Activated CD8-positive, alpha-beta memory T cell treated with anti-CD3 and anti-CD28 coated beads for 48 hours (primary cell): ENCODE measurements around the gene MEGF11.

Experiments
- DNase-seq, 3 experiments: peaks; one replicate each; pipeline ENCODE4 v3.0.0-alpha.2; 2020; ENCODE audit warnings: low read depth in 2 of 3, low spot score in 2 of 3

MEGF11 gene

DNA sequence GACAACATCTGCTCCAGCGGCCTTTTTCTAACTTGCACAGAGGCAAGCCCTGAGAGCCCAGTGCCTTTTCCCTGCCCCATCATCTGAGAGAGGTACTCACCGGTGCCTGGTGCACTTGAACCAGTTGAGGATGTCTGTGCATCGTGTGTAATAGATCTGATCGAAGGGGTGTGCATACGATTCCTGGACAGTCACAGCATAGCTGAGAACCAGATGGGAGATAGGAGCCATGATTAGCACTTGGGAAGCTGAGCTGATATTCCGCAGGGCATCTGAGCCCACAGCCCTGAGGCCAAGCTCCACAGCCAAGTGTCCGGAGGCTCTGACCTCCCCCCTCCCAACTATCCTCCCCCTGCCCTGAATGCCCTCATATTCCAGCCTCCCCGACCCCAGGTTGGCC, 129.8 kb downstream of the MEGF11 start:
- no peak for DNase-seq

DNA sequence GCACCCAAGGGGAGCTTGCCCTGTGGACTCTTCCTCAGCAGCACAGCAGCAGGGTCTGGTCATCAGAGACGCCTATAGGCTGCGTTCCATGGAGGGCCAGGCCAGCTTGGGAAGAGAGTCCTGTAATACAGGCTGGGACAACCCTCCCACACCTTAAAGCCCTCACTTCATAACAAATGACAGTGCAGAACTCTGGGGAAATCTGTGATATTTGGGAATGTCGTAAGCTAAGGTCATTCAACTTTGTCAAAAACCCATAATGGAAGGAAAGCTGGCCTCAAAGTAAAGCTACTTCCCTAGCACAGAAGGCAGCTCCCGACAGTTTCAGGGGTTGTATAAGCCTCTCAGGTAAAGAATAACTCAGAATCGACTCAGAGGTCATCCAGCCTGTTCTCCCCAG, 133.1 kb downstream of the MEGF11 start:
- no peak for DNase-seq

DNA sequence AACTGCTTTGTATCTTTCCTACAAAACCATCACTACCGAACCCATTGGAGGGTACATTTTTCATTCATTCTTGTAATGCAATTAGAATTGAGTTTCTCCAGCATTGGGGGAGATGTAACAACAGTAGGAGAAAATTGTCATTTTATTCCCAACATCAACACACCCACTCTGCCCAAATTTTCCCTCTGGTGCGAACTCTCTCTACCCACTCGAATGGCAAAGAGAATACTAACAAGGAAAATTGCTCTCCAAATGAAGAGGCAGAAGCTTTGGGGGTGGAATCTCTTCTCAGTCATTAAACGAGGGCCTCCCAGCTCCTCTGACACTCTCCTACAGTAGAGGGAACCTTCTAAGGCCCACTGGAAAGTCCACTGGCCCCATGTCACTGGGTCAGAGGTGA, 135.7 kb downstream of the MEGF11 start:
- no peak for DNase-seq

DNA sequence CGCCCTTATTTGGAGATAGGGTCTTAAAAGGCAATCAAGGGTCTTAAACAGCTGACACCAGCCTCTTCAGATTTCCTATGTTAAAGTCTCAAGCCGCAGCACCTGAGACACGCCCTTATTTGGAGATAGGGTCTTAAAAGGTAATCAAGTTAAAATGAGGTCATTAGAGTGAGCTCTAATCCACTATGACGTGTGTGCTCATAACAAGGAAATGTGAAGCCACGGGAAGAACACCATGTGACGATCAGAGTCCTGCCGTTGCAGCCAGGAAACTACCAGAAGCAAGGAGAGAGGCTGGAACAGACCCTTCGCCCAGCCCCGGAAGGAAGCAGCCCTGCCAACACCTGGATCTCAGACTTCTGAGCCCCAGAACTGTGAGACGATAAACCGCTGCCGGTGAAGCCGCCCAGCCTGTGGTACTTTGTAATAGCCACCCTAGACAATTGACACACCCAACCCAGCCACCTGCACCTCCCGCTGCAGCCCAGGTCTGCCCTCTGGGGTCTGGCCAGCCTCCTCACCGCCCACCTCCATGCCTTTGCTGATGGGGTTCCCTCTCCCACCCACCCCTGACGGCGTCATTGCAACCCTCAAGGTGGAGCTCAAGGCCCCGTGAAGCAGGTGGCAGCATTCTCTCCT, 137.9 kb downstream of the MEGF11 start:
- no peak for DNase-seq

DNA sequence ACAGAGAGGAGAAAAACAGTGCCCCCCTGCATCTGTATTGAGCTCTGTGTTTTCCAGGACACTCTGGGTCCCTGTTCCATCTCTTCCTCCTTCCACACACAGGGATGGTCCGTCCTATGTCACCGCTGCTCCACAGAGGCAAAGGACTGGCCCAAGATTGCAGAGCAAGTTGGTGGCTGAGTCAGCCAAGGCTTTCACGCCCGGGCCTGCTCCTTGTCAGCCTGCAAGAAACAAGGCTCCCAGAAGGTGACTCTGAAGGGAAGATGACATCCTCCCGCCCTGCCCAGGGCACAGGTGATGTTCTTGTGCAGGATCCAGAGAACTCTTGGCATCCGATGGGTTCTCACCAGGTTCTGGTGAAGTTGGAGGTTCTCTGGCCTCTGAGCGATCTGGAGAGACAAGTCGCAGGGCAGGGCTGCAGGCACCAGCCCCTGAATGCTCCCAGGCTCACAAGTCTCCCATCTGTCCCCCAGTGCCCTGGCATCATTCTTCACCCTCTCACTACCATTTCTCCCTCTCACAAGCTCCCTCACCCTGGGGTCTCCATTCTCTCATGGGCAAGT, 138.6 kb downstream of the MEGF11 start:
- DNase-seq, result no peak

DNA sequence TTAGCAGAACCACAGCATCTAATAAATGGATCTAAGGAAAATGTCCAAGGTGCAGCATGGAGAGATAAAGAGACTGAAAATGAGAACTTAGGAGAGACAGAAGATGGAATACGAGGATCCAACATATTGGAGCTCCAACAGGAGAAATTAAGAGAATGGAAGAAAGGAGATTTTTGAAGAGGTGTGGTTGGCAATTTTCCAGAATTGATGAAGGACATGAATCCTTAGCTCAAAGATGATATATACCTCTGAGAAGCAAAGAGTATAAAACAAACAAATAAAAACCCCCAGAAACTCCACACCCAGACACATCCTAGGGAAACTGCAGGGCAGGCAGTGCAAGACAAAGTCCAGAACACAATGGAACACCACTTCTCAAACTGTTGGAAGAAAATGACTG, 141.2 kb downstream of the MEGF11 start:
- DNase-seq, result no peak

DNA sequence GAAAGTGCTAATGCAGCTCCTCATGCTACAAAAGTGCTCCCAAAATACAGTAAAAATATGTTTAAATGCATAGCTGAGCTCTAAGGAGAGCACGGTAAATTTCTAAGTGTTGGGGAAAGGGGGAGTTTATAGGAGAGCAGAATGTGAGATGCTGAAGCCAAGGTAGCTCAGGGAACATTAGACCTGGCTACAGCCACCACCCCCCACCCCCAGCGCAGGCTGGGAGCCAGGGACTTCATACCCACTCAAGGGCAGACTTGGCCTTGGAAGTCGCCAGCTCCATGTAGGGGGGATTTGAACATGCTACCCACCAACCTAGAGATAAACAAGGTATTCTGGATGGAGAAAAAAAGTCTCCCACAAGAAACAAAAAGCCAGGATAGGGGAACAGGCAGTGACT, 142.2 kb downstream of the MEGF11 start:
- no peak for DNase-seq

DNA sequence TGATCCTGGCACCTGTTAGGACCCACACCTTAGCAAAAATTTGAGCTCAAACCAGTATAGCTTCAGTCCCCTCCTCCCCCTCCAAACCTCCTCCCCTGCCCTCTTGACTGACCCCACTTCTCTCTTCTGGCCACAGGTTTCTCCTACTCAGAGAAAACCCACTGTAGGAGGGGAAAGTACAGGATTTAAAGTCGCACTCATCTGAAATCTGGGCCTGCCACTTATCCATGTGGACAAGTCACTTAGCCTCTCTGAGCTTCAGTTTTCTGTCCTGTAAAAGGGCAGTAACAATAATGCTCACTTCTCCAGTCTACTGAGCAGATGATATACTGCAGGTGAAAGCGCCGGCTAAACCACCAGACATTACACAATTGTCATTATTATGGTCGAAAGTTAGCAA, 142.7 kb downstream of the MEGF11 start:
- DNase-seq, result no peak

DNA sequence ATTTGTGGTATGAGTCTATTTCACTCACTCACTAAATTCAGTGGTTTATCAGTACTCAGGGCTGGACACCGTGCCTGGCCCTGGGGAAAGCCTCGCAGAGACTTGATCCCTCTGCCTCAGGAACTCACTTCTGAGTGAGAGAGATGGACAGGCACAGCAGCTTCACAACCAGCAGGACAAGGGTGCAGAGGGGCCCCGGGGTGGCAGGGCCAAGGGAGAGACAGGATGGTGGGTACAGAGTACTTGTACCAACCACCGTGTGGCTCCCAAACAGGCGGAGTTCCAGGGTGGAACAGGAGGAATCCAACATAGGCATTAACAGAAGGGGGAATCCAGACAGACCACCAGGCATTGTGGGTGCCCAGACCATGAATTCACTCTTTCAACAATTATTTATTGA, 143.7 kb downstream of the MEGF11 start:
- DNase-seq, result no peak

DNA sequence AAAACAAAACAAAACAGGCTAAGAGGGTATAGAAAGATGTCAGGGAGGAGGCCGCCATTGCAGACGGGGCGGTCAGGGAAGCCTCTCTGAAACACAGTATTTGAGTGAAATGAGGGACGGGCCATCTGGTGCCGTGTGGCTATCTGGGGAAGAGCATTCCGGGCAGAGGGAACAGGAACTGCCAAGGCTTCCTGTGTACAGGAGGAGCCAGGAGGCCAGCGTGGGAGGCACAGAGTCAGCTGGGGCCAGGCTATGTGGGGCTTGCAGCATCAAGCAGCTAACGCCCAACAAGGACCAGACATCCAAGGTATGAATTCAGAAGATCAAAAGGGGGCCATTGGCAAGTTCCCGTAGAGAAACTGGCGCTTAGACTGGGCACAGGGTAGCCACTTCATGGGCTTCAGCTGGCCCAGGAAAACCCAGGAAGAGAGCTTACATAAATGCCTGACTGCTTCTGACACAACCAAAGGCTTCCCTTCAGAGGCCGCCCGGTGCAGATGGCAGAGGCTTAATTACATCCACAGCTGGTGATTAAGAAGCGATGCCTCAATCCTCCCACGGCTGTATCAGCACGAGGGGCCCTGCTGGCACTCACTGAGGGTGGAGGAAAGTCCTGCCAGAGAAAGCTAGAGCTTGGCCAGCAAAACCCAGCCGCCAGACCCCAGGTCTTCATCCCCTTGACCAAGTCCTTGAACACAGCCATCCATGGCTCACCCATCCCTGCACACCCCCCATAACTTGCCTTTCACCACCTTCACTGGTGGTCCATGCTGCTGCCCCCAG, 144.9 kb downstream of the MEGF11 start:
- no peak for DNase-seq

DNA sequence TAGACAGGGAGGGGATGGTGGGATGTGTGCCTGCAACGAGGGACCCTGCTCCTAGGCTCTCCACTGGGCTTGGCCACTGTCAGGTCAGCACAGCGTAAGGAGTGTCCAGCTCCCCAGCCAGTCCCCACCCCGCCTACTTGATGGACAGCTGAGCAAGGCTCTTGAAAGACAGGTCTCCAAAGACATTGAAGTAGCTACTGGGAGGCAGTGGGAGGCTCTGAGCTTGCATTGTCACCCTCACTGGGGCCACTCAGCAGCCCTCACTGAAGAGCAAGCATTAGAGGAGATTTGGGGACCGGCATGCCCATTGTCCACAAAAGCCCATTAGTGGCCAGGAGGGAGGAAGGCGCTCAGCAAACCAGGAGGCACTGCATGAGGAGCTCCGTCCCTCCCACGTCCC, 146.5 kb downstream of the MEGF11 start:
- no peak for DNase-seq

DNA sequence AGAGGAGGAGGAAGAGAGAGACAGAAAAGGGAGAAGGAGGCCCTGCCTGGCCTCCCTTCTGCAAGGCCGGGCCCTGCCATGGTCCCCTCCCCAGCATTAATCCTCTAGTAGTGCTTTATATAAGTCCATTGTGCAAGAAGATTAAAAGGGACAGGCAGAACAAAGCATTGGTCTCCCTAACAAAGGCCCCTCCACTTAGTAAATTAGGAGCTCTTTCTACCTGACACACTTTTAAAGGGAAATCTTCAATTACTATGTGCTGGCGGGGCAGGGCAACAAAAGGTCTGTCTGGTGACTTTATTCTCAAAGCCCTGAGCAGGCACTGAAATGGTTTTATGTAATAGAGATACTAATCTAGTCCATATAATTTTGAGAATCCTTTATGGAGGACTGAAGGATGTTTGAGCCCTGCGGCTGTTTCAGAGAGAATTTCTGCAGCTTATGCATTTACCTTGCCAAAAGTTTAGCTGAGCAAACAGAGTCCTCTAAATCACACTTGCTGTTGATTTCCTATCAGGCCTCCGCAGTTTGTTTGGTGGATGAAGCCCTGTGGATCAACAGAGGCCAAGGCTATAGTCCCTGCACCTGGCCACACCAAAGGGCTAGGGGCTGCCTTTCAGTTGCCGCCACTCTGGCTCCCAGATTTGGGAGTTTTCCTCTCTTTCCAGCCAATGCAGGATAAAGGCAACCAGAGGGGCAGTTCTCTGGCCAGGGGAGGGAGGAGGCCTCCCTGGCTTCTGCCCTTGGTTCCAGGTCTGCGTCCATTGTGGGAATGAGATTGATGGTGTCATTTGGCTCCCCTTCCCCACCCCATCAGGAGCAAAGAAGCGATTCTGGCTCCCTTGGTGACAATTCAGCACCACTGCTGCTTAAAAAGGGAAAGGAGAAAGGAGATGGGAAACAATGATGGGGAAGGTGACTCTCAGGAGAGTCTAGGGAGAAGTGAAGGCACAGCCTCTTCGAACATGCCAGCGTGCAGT, 148.0 kb downstream of the MEGF11 start:
- DNase-seq, result no peak

DNA sequence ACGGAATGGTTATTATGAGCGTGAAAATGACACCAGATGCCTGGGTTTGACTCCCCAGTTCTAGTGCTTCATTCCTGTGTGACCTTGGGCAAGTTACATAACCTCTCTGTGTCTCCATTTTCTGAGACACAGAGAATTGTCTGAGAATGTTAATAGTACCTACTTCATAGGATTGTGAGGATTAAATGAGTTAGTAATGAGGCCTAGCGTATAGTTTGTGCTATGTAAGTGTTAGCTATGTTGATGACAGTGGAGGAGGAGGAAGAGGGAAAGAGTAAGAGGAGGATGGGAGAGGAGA, 150.3 kb downstream of the MEGF11 start:
- no peak for DNase-seq

DNA sequence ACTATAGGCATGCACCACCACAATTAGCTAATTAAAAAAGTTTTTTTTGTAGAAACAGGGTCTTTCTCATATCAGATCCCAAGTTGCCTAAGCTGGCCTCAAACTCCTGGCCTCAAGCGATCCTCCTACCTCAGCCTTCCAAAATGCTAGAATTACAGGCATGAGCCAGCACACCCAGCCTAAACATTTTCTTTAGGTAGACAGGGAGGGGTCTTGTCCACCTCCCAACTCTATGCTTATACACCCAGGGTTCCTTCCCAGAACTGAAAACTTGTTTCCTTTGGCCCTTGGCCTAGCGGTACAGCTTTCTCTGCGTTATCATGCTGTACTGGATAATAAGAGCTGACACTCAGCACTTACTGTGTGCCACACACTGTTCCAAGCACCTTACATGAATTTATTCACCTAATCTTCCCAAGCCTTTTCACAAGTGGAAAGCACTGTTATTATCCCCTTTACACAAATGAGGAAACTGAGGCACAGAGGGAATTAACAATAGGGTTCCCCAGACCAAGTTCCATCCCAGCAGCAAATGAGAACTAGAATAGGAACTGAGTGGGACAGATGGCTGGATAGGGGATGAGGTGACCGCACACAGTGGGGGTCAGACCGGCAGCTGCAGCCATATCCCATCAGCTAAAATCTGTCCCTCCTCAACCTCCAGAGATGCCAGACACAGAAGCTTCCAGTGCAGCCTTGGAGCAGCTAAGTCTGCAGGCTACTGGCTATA, 150.8 kb downstream of the MEGF11 start:
- no peak for DNase-seq

DNA sequence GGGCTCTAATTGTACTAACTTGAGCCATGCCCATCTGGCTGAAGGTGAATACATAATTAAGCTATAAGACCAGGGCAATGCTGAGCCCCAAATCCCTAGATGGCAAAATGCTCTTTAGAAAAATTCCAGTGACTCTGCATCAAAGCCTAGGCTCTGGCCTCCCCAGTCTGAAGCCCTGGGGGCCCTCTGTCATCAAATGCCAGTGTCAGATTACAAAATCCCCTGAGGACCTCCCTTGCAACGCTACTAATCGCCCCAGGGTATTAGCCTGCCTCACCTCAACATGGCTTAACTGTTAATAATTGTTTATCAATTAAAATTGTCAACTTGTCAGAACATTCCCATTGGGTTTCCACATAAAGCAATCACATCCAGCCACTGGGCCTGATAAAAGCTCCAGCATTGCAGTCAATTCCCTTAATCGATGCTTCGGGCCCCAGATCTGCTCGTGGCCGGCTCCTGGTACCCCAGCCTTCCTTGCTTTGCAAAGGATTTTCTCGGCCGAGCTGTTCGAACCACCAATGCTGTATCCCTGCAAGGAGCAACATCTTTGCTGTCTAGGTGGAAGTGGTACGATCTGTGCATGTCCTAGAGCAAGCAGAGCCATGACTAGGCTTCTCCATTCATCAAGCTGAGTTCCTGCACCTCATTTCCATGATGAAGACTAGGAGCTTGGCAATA, 151.7 kb downstream of the MEGF11 start:
- DNase-seq, result no peak

DNA sequence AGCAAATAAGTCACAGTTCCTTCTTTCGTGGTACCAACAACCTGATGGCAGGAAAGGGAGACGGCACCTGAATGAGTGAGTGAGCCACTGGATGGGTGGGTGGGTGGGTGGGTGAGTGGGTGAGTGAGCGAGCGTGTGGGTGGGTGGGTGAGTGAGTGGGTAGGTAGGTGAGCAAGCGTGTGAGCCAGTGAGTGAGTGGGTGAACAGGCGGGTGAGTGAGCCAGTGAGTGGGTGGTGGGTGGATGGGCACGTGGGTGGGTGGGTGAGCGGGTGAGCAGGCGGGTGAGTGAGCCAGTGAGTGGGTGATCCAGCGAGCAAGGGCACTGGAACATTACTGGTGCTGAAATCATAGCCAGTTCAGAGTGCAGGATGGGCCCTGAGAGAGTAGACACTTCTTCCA, 152.8 kb downstream of the MEGF11 start:
- DNase-seq, result no peak

DNA sequence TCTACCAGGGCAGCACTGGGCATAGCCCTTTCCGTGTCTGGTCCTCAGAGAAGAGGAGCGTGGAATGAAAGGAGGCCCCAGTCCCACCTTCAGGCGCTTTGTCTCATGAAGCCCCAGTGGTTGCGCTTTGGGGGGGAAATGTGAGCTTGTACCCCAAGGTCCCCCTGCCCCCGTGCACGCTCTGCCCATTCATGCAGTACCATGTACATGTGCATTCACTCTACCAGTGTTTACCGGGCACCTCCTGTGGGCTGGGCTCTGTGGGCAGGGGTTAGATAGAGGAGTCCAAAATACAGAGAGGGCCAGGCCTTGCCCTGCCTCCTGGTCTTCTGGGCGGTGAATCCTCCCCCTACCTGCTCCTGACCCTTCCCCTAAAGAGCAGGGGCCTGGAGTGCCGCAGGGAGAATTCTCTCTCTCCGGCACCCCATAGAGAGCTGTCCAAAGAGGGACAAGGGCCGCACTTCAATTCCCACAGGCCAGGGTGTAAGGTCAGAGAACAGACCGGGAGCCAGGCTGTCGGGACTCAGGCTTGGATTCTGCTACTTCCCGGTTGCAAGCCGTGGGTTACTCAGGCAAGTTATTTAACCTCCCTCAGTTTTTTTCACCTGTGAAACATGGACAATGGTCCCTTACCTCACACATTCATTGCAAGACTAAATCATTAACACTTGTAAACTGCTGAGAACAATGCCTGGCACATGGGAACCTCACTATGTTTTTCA, 153.4 kb downstream of the MEGF11 start:
- DNase-seq, result no peak

DNA sequence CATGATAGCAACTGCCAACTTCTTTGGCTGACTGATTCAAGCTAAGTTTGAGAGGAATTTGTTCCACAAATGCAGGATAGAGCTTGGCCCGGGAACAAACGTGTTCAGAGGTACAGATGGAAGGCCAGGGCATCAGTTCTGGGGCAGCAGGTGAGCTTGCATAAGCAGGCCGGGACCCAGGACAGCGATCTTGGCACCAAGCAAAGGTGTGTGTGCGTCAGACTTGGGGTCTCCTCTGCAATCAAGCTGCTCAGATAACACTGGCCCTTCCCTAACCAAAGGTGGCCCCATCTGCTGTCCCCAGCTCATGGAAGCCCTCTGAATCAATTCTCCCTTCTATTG, 155.6 kb downstream of the MEGF11 start:
- DNase-seq, result no peak

DNA sequence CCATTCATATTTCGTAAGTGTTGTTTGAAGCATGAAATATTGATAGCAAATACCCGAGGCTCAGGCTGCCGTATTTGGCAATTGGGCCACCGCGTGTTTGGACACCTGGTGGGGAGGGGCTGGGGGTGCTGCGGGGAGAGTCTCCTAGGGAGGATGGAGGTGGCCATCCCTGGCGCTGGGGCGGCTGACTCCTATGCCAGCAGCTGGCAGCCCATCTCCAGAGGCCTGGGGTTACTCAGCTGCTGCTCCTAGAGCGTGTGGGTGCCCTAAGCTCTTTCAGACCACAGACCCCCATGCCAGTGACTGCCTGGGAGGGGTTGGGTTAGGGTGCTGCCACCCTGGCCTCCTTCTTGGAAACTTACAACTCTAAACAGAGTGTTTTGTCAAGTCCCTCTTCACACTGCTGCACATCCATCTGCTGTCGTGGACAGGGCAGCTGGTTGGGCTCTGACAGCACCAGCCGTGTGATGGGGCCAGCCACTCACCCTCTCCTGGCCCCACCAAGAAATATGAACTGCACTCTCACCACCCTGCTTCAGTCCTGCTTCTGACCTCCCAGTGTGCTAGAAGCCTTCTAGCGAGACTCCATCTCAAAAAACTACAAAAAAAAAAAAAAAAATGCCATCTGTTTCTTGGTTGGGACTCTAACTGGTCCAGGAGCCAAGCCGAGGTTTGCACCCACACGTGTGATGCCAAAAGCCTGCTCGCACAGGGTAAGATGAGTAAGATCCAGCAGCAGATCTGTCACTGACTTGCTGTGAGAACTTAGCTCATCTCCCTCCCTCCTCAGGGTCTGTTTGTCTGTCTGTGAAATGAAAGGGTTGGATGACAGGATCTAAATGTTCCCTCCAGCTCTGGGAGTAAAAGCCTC, 156.2 kb downstream of the MEGF11 start:
- DNase-seq, result no peak
